Vagina (tissue), 2 donors: ENCODE data around the gene PTPN14. TPM values are rescaled to one million over a fixed set of nuclear protein-coding genes. Genes with fewer than 3 reads are reported as not detected.

Experiments used
- DNase-seq, 2 donors: peaks; one replicate each; pipeline ENCODE4 v3.0.0-alpha.2; 2017; ENCODE audit errors: extremely low spot score in 2 of 2
- H3K27ac ChIP-seq: fragments of 200-600 bp; sonication (generic); one replicate; pipeline ENCODE4 v1.5.1; 2019
- H3K27me3 ChIP-seq: fragments of 200-600 bp; sonication (generic); one replicate; pipeline ENCODE4 v1.5.1; 2019
- H3K36me3 ChIP-seq, 2 donors: fragments of 200-600 bp; sonication (generic); one replicate each; pipeline ENCODE4 v1.5.1; 2017 to 2019
- H3K4me1 ChIP-seq: fragments of 200-600 bp; sonication (generic); one replicate; pipeline ENCODE4 v1.5.1; 2019
- H3K4me3 ChIP-seq, 2 donors: fragments of 200-600 bp; sonication (generic); 1 replicate in 1 of 2; 2 replicates in 1 of 2; pipeline ENCODE4 v1.5.1; 2016 to 2019
- H3K9me3 ChIP-seq: fragments of 200-600 bp; sonication (generic); one replicate; pipeline ENCODE4 v1.5.1; 2019
- POLR2A ChIP-seq, 2 donors: fragments of 450-650 bp; IDR thresholded peaks; one replicate each; pipeline ENCODE4 v1.6.1; 2017; ENCODE audit warnings: antibody characterized with exemption in 2 of 2, mild to moderate bottlenecking in 2 of 2, moderate library complexity in 2 of 2
- POLR2AphosphoS5 ChIP-seq, 2 donors: sonication (generic); formaldehyde crosslinking; IDR thresholded peaks; one replicate each; pipeline ENCODE4 v1.9.0; 2017; ENCODE audit warnings: antibody characterized with exemption in 2 of 2, mild to moderate bottlenecking in 2 of 2, low read depth in 1 of 2; ENCODE audit not compliant: insufficient read depth in 1 of 2
- intact Hi-C: fragments of 100-400 bp; cut with DNase I; formaldehyde crosslinking; loops from one replicate; pipeline ENCODE4 v1.15.1; 2023
- total RNA-seq: library from RNA; depleted of rRNA; stranded (reverse); fragments of >200 nt; gene quantifications from one replicate; pipeline ENCODE4 v1.2.3, GENCODE V29; 2016
- TF ChIP-seq, protein P1 (sequence below), 3 experiments: fragments of 450-650 bp in 2 of 3; fragments of 200-600 bp in 1 of 3; sonication (generic) in 1 of 3; IDR thresholded peaks; one replicate each; pipeline ENCODE4 v1.5.1; 2017 to 2019; ENCODE audit warnings: antibody characterized with exemption in 3 of 3, mild to moderate bottlenecking in 2 of 3, moderate library complexity in 2 of 3

PTPN14 gene
- total RNA-seq, 1 donor from 2014 or later: 24.3 TPM

DNA sequence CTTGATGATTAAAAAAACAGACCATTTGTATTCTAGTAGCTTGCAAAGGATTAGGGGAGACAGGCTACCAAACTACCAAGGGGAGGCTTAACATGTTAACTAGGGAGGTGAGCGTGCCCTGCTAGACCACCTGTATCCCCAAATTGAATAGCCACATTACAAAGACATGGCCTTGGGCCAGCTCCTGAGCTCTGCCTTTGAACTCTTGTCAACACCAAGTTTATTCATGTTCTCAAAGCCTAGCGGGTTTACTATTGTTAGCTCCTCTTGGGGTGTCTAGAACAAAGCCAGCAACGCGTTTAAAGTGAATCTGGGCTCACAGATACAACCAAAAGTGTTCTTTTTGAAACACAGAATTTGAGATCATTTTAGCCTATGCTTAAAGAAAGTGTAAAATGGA is 234.1 kb downstream of the PTPN14 start:
- TF ChIP-seq POLR2A (IDR thresholded peaks at IDR 0.05) (no peak), POLR2AphosphoS5 (IDR thresholded peaks at IDR 0.05; ENCODE audit: insufficient read depth in 1 of 2, low read depth in 1 of 2) (no peak)
- TF ChIP-seq, protein P1, sequence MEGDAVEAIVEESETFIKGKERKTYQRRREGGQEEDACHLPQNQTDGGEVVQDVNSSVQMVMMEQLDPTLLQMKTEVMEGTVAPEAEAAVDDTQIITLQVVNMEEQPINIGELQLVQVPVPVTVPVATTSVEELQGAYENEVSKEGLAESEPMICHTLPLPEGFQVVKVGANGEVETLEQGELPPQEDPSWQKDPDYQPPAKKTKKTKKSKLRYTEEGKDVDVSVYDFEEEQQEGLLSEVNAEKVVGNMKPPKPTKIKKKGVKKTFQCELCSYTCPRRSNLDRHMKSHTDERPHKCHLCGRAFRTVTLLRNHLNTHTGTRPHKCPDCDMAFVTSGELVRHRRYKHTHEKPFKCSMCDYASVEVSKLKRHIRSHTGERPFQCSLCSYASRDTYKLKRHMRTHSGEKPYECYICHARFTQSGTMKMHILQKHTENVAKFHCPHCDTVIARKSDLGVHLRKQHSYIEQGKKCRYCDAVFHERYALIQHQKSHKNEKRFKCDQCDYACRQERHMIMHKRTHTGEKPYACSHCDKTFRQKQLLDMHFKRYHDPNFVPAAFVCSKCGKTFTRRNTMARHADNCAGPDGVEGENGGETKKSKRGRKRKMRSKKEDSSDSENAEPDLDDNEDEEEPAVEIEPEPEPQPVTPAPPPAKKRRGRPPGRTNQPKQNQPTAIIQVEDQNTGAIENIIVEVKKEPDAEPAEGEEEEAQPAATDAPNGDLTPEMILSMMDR (IDR thresholded peaks at IDR 0.05): no peak
- intact Hi-C loops: no loop called here

DNA sequence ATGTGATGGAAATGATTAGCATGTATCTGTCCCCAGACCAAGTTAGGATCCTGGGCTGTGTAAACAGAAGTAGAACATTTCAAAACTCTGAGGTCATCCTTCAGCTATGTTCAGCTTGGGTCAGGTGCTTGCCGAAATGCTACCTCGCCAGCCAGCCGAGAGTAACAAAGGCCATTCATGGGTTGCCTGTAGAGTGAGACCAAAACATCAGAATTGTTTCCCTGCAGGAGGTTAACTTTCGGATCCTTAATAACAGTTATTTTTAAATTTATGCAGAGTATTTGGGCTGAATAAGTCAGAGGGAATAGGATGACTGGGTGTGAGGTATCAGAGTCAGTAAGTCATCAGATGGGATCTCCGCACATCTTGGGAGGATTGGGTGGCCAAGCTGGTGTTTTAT is 234.8 kb downstream of the PTPN14 start:
- no peak overlapping the region for H3K27ac ChIP-seq
- TF ChIP-seq, protein P1 (IDR thresholded peaks at IDR 0.05): no peak
- TF ChIP-seq POLR2AphosphoS5 (IDR thresholded peaks at IDR 0.05; ENCODE audit: insufficient read depth in 1 of 2, low read depth in 1 of 2): no peak
- TF ChIP-seq POLR2A (IDR thresholded peaks at IDR 0.05): no peak
- intact Hi-C loops: no loop called here

More for the DNA sequence above, 234.1 kb downstream of the PTPN14 start:
- no peaks in the 10 kb centered on the region for H3K9me3 ChIP-seq
- no peak for DNase-seq
- H3K4me3 ChIP-seq: no peak overlapping the region
- H3K36me3 ChIP-seq: peaks cover 0 to 6% of the 10 kb centered on the region in 2 donors
- H3K4me1 ChIP-seq: no peaks in the 10 kb centered on the region
- H3K27ac ChIP-seq: no peak overlapping the region
- H3K27me3 ChIP-seq: no peaks in the 10 kb centered on the region

DNA sequence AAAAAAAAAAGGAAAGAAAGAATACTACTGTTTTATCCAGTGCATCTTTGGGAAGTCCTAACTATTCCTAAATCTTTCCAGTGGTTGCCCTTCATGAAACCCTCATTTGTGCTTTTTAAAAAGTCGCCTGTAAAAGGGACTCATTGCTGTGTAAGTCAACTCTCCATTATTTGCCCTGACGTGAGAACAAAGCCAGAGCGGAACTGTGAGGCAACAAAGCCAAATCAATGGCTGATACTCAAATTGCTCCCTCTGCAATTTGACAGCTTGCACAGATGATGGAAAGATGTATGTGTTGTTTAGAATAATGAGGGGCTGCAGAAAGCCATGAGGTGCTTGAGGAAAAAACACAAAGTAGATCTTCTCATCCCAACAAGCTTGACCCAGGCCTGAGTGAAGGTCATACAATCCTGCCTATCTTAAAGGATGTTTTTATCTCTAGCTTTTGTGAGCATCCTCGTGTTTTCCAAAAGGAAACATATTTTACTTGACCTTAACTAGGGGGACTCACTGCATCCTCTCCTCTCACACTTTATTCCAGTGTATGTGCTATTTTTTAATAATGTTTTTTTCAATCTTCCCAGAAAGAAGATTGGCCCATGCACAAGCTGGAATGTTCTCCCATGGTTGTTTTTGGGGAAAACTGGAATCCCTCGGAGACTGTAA is 237.1 kb downstream of the PTPN14 start:
- intact Hi-C loops: no loop called here
- TF ChIP-seq POLR2AphosphoS5 (IDR thresholded peaks at IDR 0.05; ENCODE audit: insufficient read depth in 1 of 2, low read depth in 1 of 2) (no peak), POLR2A (IDR thresholded peaks at IDR 0.05) (no peak)
- TF ChIP-seq, protein P1 (IDR thresholded peaks at IDR 0.05): no peak
- Histone ChIP-seq H3K27ac (no peak overlapping the region), H3K27me3 (no peaks in the 10 kb centered on the region), H3K36me3 (peaks cover 0 to 6% of the 10 kb centered on the region in 2 donors), H3K4me1 (no peaks in the 10 kb centered on the region), H3K4me3 (no peak overlapping the region), H3K9me3 (no peaks in the 10 kb centered on the region)
- no peak for DNase-seq

More for the DNA sequence above, 234.8 kb downstream of the PTPN14 start:
- Histone ChIP-seq H3K4me1 (no peaks in the 10 kb centered on the region), H3K4me3 (no peak overlapping the region), H3K9me3 (no peaks in the 10 kb centered on the region), H3K36me3 (peaks cover 0 to 6% of the 10 kb centered on the region in 2 donors), H3K27me3 (no peaks in the 10 kb centered on the region)
- no peak for DNase-seq

DNA sequence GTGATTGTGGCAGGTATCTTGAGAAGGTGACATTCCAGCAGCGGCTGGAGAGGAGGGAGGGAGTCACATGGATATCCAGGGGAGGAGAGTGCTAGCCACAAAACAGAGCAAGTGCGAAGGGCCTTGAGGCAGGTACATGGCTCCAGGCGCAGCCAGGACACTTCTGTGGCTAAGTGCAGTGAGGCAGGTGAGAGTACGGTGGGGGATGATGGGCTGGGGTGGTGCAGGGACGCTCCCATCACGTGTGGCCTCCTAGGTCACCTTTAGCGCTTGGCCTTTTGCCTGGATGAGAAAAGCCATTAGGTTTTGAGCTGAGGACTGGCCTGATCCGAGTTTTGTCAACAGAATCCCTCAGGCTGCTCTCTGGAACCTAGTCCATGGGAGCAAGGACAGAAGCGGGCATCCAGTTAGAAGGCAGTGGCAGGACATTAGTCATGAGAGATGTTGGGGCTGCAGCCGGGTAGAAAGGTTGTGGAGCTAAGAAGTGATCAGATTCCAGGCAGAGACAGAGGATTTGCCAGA is 238.8 kb downstream of the PTPN14 start:
- Histone ChIP-seq H3K36me3 (peaks cover 0 to 2% of the 10 kb centered on the region in 2 donors), H3K4me1 (no peaks in the 10 kb centered on the region), H3K27ac (no peak overlapping the region), H3K4me3 (no peak overlapping the region), H3K9me3 (no peaks in the 10 kb centered on the region), H3K27me3 (no peaks in the 10 kb centered on the region)
- intact Hi-C loops: no loop called here
- no peak for TF ChIP-seq POLR2AphosphoS5 (IDR thresholded peaks at IDR 0.05; ENCODE audit: insufficient read depth in 1 of 2, low read depth in 1 of 2)
- TF ChIP-seq, protein P1 (IDR thresholded peaks at IDR 0.05): no peak
- no peak for DNase-seq
